Hepatocyte (in vitro differentiated cells): ENCODE data around the gene CPLX1.

Source experiments
- CTCF ChIP-seq: fragments of 200-600 bp; sonication (generic); IDR thresholded peaks from 2 replicates; pipeline ENCODE4 v1.5.1; 2016; ENCODE audit warnings: antibody characterized with exemption, mild to moderate bottlenecking; ENCODE audit not compliant: poor library complexity
- EZH2phosphoT487 ChIP-seq: fragments of 200-600 bp; sonication (generic); IDR thresholded peaks from one replicate; pipeline ENCODE4 v1.6.1; 2018; ENCODE audit warnings: antibody characterized with exemption, mild to moderate bottlenecking, low read depth, moderate library complexity; ENCODE audit not compliant: unreplicated experiment, severe bottlenecking

- TF ChIP-seq CTCF (no peak), EZH2phosphoT487 (no peak)
These were observed 34.6 kb upstream of the CPLX1 start for GRCh38 chr4:860561-860960.
